ENCODE results near the gene RBM38.

RBM38 gene

DNA sequence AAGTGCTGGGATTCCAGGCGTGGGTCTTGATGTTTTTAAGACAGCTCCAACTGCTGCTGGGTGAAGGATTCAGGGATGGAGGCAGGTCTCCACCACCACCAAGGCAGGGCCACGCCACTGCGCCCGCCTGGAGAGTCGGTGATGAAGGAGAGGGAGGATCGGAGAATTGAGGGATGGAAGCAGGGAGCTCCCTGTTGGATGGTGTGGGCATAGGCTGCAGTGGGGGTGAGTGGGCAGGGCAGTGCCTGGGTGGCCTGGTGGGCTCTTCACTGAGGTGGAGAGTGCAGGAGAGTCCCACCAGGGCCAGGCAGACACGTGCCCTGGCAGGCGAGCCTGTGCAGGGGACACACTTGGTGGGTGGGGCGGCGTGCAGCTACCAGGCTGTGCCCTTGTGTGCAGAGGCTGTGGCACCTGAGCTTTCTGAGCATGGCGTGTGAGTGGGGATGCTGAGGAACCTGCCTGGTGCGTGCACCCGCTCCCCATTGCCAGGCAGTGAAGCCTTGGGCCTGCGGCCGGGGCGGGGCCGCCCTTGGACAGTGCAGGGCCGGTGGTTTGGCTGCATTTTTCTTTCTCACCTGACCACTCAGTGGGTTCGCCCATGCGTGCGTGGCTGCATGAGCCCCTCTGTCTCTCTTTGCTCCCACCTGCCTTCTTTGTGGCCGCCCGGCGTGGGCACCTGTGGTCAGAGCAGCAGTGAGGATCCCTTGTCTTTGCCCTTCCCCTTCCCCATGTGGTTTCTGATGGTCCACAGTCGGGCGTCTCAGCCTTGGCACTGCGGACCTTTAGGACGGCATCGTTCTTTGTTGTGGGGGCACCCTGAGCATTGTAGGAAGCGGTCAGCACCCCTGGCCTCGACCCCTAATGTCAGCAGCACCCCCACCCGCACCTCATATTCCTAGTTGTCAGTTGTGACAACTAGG lies 11.3 kb downstream of the RBM38 start:
- in situ Hi-C loops (cut with MboI; ENCODE audit: low sequenced_read_pairs): no loop called here

DNA sequence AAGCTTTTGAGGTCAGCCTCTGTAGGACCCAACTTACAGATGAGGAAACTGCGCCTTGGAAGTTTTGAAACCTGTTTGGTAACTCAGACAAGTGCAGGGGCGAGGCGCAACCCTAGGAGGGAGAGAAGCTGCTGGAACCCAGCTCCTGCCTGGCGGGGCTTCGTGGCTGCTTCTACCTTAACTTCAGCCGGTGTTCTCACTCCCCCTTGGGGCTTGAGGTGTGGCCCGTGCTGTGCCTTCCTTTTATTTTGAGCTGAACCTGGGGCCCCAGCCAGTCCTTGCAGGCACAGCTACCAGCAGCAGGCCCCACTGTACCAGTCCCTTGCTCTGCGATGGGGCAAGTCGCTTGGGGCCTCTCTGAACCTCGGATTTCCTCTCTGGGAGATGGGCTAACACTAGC lies 12.0 kb downstream of the RBM38 start:
- in situ Hi-C loops (cut with MboI; ENCODE audit: low sequenced_read_pairs): no loop called here

DNA sequence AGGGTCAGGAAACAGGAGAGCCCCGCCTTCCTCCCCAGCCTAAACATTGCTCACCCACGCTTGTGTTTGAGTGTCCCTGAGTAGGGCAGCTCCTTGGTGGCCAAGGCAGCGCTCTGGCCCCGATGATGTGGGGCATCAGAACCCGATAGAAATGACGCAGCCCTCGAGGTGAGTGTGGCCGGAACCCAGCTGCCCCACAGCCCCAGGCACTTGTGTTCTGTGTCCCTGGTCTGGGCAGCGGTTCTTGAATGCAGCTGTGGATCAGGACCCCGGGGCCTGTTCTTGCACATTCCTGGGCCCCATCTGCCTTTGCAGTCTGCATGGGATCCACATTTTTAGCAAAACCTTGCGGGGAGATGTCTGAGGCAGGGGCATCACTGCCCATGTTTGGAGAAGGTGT lies 12.8 kb downstream of the RBM38 start:
- in situ Hi-C loops (cut with MboI; ENCODE audit: low sequenced_read_pairs): no loop called here

DNA sequence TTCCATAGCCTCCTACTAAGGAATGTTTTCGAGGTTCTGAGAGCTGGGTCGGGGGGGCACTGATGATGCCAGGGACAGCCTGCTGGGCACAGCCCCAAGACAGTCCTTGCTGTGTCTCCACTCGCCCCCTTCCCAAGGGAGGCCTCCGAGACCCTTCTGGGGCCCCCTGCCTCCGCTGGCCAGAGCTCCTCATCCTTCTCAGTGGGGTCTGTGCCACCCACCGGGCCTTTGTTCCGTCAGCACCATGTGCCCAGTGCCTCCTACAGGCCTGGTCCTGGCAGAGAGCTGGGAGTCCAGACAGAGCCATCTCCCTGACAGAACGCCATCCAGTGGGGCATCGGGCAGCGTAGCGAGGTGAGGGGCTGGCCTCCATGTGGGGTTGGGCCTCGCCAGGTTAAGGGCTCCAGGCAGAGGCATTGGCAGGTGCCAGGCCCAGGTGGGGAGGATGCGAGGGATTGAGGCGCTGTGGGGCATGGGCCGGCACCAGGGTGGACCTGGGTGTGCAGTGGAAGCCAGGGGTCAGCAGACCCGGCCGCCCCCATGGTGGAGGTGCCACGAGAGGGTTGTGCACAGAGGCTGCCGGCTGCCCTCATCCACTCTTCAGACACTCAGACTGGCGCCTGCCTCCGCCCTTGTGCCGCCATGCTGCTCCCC lies 13.3 kb downstream of the RBM38 start:
- in situ Hi-C loops (cut with MboI; ENCODE audit: low sequenced_read_pairs): no loop called here

DNA sequence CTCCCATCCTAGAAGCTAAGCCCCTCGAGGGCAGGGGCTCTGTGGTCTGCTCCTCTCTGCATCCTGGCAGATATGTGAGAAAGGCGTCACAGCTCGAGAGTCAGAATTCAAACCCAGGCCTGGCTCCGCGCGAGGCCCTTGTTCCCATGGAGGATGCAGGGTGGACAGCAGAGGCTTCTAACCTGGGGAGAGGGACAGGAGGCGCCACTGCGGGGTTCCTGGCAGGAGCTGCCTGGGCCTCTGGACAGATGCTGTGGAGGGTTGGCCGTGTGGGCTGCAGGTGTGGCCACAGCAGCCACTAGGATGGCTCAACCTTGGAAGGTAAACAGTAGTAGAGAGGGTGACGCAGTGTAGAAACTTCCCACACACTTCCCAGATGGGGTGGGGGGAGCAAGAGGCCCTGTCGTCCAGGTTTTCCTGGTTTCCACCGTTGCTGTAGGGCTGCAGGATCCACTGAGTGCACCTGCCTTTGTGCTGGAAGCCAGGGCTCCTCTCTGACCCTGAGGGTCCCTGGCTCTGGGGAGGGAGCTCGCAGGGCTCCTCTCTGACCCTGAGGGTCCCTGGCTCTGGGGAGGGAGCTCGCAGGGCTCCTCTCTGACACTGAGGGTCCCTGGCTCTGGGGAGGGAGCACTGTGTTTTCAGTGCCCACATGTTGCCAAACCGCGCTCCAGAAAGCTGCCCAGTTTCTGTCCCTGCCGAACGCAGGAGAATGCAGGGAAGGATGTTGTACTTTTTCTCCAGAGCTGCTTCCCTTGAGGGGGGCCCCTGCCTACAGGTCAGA lies 14.2 kb downstream of the RBM38 start:
- in situ Hi-C loops (cut with MboI; ENCODE audit: low sequenced_read_pairs): no loop called here

DNA sequence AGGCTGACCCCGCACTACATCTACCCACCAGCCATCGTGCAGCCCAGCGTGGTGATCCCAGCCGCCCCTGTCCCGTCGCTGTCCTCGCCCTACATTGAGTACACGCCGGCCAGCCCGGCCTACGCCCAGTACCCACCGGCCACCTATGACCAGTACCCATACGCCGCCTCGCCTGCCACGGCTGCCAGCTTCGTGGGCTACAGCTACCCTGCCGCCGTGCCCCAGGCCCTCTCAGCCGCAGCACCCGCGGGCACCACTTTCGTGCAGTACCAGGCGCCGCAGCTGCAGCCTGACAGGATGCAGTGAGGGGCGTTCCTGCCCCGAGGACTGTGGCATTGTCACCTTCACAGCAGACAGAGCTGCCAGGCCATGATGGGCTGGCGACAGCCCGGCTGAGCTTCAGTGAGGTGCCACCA lies 16.4 kb downstream of the RBM38 start:
- in situ Hi-C loops (cut with MboI; ENCODE audit: low sequenced_read_pairs): no loop called here

DNA sequence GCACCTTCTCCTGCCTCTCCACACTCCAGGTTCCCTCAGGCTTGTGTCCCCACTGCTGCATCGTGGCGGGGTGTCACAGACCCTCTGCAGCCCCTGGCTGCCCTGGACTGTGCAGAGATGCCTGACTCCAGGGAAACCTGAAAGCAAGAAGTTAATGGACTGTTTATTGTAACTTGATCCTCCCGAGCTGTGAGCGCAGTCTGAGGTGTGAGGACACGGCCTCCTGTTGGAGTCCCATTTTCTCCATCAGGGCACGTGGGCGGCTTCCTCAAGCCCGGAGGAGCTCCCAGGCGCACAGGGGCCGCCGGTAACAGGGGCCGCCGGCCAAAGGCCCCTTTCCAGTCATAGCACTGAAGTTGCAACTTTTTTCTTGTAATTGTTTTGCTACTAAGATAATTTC lies 16.9 kb downstream of the RBM38 start:
- in situ Hi-C loops (cut with MboI; ENCODE audit: low sequenced_read_pairs): no loop called here

DNA sequence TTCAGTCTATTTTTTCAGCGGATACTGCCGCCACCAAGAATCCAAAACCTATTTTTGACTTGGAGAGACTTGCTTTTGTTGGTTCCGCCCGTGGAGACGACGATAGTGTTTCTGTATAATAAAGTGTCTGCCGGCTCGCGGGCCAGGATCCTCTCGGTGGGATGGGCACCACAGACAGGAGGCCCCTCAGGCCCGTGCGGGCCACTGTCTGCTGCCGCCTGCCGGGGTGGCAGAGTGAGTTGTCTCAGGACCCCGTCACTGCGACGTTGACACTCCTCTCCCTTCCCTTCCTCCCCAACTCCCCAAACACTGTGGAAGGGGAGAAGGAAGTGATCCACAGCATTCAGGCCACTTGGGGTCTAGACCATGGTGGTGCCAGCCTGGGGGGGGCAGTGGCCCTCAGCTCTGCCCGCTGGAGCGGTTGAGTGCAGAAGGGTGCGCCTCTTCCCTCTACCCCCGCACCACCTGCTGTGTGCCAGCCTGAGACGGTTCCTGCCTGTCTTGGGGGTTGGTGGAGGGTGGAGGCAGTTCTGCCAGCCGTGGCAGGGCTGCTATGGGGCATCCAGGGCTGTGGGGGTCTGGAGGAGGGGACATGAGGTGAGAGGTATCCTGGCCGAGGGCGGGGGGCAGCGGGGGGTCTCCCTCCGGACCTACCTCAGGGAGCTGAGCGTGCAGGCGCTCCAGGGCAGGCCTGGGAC lies 17.5 kb downstream of the RBM38 start:
- in situ Hi-C loops (cut with MboI; ENCODE audit: low sequenced_read_pairs): no loop called here

DNA sequence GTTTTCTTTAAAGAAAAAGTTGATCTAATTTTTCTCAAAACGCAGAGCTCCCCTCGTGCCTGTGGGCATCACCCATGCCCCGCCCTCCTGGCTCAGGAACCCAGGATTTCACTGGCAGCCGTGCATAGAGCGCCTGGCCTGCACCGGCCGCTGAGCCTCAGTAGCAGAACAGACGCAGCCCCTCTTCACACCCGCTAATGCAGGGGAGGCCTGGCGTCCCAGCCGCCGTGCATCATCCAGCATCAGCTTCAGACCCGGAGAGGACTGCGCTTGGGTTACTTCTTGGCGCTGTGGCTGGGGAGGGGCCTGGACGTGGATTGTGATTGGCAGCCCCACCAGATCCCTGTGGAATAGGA lies 18.1 kb downstream of the RBM38 start:
- in situ Hi-C loops (cut with MboI; ENCODE audit: low sequenced_read_pairs): no loop called here

DNA sequence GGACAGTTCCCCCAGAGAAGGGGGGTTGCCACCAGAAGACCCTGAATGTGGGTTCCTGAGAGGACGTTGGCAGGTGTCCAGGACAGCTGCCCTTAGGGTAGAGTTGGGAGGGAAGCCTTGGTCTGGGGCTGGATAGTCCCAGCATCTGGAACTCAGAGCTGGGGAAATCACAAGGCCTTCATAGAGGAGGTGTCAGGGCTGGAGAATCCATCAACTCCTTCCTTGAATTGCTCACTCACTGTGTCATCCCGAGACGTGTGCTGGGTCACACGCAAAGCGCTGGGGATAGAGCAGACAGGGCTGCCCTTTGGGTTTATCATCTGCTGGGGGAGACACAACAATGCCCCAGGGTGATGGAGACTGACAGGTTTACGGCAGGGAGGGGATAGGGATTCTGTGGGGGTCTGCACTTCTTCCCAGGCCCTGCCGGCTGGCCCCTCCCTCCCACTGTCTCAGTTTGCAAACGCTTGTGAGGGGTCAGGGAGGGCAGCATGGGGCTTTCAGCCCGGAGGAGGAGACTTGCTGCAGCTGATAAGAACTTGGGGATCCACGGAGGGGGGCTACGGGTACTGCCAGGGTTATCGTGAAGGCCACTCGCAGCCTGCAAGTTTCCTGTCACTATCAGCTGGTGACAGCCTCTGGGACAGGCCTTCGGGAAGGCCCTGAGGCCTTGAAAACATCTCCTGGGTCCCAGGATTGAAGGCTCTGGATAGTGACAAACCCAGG lies 18.6 kb downstream of the RBM38 start:
- in situ Hi-C loops (cut with MboI; ENCODE audit: low sequenced_read_pairs): no loop called here

DNA sequence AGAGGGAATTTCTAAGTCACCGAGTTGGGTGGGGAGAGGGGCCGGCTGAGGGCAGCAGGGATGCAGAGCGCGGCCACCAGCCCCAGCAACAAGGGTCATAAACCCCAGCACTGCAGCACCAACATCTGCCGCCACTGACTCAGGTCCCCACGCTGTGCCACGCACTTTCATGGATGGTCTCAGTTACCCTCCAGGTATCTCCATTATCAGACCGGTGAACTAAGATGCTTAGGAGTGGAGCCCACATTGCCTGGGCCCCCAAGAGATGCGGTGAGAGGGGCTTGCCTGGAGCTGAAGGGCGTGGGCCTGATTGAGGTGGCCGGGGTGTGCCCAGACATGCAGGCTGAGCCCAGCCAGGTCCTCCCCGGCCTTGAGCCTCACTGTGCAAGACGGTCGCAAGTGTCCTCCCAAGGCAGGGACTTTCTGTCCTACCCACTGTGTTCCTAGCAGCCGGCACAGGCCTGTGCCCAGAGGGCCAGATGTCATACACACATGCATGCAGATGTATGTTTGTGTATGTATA lies 19.3 kb downstream of the RBM38 start:
- in situ Hi-C loops (cut with MboI; ENCODE audit: low sequenced_read_pairs): no loop called here

DNA sequence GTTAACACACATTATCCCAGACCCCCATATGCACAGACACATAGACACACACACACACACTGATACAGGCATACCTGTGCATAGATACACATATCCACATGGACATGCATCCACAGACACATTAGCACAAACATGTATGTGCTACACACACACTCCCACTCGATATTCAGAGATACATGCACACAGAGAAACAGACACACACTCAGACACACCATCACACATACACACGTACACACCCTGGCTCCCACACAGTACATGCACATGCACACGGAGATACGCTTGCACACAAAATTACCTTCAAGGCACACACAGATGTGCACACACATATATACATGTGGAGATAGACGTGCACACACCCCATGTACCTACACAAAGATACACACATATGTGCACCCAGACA lies 19.7 kb downstream of the RBM38 start:
- in situ Hi-C loops (cut with MboI; ENCODE audit: low sequenced_read_pairs): no loop called here

DNA sequence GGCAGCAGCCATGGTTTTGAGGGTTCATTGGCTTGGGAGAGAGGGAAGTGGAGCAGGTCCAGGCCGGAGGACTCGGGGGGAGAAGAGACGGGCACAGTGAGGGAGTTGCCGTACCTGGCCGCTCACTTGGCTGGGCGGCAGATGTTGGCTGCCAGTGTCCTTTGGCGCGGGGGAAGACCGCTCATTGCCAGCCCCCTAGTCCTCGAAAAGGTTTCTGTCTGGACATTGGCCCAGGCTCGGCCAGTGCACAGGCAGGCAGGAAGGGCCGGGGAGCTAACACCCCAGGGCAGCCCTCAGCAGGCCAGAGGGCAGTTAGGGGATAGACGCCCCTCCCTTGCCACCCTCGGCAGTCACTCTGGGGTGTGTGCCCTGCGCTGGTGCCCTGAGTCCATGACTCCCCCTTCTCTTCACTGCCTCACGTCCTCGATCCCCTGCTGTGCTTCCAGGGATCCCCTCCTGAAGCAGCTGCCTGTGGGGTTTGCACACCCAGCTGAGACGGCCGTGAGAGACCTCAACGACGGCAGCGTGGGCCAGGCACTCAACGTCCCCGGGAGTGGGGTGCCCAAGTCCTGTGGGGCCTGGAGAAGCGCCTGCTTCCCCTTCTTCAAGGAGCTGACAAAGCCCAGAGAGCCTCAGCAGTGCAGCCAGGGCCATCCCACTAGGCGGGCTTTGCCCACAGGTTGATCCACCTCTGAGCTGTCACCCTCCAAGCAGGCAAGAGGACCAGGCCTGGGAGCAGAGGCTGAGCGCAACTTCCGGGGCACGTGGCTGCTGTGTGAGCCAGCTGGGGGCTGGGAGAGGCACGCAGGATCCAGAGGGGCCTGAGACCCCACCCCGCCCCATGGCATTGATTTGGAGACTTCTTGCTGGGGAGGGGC lies 20.4 kb downstream of the RBM38 start:
- in situ Hi-C loops (cut with MboI; ENCODE audit: low sequenced_read_pairs): no loop called here

DNA sequence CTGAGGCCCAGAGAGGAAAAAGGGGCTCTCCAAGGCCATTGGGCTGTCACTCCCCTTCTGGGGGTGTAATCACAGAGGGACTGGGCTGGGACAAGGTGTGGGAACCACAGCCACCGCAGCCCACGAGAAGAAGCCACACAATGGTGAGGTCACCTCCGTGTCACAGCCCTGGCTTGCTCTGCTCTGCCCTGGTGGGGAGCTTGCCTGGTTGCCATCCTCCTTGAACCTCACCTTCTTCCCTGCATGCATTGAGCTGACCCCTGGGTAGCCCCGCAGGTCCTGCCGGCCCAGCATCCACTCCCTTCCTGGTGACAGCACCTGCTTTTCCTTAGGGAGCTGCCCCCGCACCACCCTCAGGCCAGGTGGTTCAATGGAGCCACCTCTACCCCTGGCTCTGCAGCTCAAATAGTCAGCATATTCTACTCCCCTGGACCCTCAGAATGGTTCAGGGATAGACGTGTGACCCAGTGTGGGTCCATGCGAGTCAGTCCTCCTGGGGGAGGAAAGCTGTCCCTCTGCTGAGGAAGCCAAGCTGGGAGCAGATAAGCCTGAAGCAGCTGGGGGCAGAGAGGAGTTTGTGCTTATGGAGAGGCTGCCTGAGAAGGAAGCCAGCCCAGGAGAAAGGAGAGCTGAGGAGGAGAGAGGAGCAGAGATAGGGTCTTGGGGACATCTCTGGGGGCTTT lies 21.3 kb downstream of the RBM38 start:
- in situ Hi-C loops (cut with MboI; ENCODE audit: low sequenced_read_pairs): no loop called here

DNA sequence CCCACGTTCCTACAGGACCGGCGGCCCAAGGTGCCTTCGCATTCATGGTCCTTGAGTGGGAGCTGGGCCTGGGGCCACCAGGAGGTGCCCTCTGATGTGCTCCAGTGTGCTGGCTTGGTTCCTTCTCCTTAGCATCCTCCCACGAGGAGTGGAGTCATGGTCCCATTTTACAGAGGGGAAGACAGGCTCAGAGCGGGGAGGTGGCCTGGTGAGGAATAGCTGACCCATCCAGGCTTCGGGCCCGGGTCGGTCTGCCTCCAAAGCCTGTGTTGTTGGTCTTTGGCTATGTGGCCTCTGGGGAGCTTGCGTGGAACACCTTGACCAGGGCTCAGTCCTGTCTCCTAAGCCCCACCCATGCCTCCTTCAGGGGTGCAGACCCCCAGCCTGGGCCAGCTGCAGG lies 22.8 kb downstream of the RBM38 start:
- in situ Hi-C loops (cut with MboI; ENCODE audit: low sequenced_read_pairs): no loop called here

DNA sequence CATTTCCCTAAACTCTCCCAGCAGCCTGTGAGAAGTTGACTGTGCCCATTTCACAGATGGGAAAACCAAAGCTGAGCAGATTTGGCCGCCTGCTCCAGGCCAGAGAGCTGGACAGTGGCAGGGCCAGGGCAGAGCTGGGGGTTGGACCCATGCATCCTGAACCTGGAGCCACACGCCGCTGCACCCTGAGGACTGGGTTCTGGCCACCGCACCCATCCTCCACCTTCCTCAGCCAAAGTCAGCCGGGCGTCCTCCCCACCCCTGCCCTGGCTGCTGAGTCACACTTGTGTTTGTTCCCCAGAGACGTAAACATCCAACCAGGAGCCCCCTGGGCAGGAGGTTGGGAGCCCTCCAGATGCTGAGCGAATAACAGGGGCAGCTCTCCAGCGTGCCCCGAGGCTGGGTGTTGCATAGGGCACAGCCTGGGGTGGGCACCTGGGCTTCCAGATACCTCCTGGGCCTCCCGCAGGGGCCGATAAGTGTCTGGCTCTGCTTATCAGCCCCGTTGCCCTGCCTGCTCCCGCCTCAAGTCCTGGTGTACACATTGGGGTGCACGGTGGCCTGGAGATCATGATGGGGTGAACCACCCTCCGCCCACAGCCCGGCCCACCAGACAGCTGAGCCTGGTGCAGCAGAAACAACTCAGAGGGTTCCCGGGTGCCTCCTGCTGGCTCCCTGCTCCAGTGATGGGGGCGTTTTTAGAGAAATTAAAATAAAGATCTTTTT lies 23.8 kb downstream of the RBM38 start:
- in situ Hi-C loops (cut with MboI; ENCODE audit: low sequenced_read_pairs): no loop called here

DNA sequence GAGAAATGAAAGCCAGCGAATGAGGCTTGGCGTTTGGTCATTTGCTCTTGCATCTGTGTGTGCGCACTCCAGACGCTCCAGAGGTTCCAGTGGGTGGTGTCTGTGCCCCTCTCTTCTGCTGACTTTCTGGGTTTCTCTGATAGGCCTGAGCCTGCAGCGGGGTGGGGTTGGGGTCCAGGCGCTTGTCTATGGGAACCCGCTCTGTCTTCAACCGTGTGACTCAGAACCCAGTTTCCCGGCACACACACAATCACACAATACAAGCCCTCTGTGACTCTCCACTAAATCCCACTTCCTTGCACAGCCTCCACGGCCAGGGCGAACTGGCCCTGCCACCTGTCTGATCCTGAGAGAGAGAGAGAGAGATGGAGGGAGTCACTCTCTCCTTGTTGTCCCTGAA lies 24.6 kb downstream of the RBM38 start:
- in situ Hi-C loops (cut with MboI; ENCODE audit: low sequenced_read_pairs): no loop called here
